ENCODE data around the gene ITIH4.

ITIH4 gene

DNA sequence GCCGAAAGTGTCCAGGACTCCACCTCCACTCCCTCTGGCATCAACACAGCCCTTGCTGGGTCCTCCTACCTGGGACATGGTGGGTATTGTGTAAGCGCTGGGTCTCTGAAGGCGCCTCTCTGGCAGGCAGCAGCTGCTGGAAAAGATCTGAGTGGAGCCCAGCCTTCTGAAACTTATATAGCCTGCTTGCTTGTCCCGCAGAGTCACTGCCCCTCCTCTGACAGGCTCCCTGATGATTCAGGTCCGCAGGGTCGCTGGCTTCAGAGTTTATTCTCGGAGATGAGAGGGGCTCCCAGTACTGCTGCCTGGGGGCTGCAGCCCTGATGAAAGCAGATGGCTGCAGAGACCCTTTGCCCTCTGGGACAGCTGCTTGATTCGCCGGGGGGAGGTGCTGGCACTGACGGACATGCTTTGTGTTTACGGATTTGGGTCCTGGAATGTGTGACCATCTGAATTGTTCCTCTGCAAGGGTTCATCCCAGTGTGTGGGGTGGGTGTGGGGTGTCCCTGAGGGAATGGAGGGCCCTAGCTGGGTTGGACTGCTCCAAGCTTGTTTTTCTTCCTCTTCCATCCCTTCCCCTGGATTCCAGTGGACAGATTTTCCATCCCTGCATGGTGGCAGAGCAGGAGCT is 4.5 kb upstream of the ITIH4 start, which contains the start of gene MUSTN1:
MUSTN1 (minus strand) TSS at position 149 of the 631 bp plus-strand sequence; CDS start at position 78, 71 bp downstream.
- DNase-seq (ENCODE audit: low read depth in 1 of 2, low spot score in 1 of 2): no peak

DNA sequence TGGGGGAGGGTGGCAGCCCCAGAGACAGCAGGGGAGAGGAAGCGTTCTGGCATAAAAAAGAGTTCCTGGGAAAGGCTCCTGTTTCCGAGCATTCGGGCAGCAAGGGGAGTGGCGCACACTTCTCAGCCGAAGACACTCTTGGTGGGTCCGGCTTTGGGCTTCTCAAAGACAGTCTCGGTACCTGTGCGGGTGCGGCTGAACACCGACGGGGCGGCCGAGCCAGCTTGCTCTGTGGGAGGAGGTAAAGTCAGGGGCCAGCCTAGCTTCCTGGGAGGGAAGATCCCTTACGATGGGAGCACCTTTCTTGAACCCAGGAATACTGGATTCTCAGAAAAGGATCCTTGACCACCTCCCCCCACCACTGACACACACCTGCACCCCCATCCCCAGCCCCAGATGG is 2.7 kb upstream of the ITIH4 start:
- no peak for DNase-seq (ENCODE audit: low read depth in 1 of 2, low spot score in 1 of 2)

- DNase-seq (ENCODE audit: low read depth in 1 of 2, low spot score in 1 of 2): no peak
Measured at GRCh38 chr3:52831500-52832301, 1.2 kb upstream of the ITIH4 start.

GRCh38 chr3:52829906-52830463 is 487 bp downstream of the ITIH4 start:
- DNase-seq (ENCODE audit: low read depth in 1 of 2, low spot score in 1 of 2): no peak

- DNase-seq (ENCODE audit: low read depth in 1 of 2, low spot score in 1 of 2): no peak
Measured at GRCh38 chr3:52829482-52829881, 990 bp downstream of the ITIH4 start.

DNA sequence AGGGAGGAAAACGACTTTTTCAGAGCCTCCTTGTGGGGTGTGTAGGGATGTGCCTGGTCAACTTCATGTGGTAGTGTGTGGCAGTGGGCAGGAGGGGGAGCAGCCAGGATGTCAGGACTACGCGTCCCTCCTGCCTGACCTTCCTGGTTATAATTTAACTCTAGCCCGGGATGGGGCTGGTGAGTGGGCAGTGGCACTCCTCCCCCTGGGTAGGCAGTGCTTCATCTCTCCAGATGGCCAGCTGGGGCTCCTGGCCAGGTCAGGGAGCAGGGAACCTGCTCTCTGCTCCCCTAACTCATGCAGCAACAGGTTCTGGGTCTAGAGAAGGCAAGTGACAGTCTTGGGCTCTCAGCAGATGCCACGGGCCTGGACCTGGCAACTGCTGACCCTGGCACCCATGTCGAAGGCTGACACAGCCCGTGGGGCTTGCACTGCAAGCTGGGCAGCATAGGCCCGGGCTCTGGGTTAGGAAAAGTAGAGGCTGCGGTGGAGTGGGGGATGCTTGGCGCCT is 2.6 kb downstream of the ITIH4 start:
- DNase-seq (ENCODE audit: low read depth in 1 of 2, low spot score in 1 of 2): no peak

DNA sequence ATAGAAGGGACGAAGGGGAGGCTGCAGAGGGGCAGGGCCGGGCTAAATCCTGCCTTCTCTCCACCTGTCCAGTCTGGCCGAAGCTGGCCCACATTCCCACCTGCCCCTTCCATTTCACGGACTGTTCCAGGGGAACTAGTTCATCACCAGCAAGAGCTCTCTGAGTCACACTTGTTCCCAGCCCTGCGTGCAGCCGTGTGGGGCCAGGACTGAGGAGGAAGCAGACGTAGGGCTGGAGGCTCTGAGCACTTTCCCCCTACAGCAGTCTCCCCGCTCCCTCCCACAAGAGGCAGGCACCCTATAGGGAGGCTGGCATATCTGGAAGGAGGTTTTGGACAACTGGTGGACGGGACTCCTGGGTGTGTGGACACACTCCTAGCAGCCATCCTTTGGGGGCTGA is 3.0 kb downstream of the ITIH4 start:
- DNase-seq (ENCODE audit: low read depth in 1 of 2, low spot score in 1 of 2): no peak

DNA sequence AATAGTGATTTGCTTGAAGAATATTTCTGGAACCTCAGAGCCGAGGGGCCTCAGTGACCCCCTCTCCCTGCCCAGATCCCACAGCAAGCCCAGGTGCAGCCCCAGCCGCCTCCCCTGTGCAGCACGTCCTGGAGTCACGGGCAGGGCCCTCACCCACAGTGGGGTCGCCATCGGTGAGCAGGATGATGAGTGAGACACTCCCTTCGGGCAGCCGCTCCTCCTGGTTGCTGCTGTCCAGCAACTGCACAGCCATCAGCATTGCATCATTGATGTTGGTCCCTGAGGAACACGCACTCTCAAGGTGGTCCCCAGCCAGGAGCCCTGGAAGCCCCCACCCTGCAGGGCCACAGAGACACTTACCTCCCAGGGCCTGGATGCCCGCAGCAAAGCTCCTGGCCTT is 6.4 kb downstream of the ITIH4 start:
- no peak for DNase-seq (ENCODE audit: low read depth in 1 of 2, low spot score in 1 of 2)

GRCh38 chr3:52822363-52822762 is 8.1 kb downstream of the ITIH4 start:
- no peak for DNase-seq (ENCODE audit: low read depth in 1 of 2, low spot score in 1 of 2)

DNA sequence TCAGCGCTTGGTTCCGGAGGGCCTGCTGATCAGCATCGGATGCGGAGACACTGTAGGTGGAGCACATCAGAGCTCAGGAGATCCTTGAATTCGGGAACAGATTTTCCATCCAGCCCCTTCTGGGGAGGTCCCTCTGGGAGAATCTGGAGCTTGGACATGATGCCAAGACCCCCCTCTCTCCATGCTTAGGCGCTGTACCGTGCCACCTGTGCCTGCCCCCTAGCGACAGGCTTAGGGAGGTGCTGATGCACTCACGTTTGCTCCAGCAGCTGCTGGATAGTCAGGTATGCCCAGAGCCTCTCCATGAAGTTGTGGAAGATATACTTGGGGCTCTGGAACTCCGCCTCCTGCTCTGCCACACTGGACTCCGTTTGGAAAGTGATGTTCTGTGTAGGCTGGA is 9.7 kb downstream of the ITIH4 start:
- DNase-seq (ENCODE audit: low read depth in 1 of 2, low spot score in 1 of 2): peak in 1 of 2 donors; percentile 2

- no peak for DNase-seq (ENCODE audit: low read depth in 1 of 2, low spot score in 1 of 2)
Measured at GRCh38 chr3:52819936-52820335, 10.5 kb downstream of the ITIH4 start.

DNA sequence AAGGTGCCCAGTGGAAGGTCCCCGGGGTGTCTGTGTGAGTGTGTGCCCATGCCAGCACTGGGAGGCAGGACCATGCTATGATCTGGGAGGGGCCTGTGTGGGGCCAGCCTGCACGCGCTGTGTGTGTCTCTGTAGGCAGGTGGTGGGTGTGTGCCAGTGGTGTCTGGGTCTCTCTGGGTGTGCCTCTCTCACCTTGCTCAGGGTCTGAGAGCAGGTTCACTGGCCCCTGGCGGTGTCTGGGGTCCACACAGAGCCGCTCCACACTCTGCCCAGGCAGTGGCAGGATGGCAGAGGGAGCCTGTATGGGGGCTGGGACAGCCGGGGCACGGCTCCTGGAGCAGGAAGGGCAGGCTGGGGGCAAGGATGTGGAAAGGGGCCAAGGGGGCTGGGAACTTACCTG is 12.6 kb downstream of the ITIH4 start:
- no peak for DNase-seq (ENCODE audit: low read depth in 1 of 2, low spot score in 1 of 2)

DNA sequence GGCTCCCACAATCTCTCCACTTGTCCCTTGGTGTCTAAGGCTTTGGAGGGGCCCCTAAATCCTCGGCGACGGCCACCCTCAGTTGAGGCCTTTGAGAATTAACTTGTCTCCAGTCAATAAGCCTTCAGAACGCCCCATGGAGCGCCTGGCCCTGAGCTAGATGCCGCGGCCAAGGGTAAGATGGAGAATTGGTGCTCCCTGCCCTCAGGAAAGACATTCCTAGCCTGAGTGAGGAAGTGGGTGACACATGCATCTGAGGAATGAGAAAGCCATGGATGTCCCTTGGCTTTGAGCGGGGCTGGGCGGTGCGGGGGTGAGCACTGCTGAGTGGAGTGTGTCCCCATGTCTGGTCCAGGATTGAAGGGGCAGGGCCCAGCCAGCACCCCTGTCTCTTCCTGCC is 13.3 kb downstream of the ITIH4 start:
- no peak for DNase-seq (ENCODE audit: low read depth in 1 of 2, low spot score in 1 of 2)

GRCh38 chr3:52816654-52817053 is 13.8 kb downstream of the ITIH4 start:
- DNase-seq (ENCODE audit: low read depth in 1 of 2, low spot score in 1 of 2): no peak

- DNase-seq (ENCODE audit: low read depth in 1 of 2, low spot score in 1 of 2): no peak
Measured at GRCh38 chr3:52816199-52816598, 14.3 kb downstream of the ITIH4 start.

GRCh38 chr3:52813810-52814209 is 16.7 kb downstream of the ITIH4 start:
- DNase-seq (ENCODE audit: low read depth in 1 of 2, low spot score in 1 of 2): no peak

- no peak for DNase-seq (ENCODE audit: low read depth in 1 of 2, low spot score in 1 of 2)
Measured at GRCh38 chr3:52811452-52812011, 18.9 kb downstream of the ITIH4 start.

GRCh38 chr3:52810923-52811322 is 19.5 kb downstream of the ITIH4 start:
- DNase-seq (ENCODE audit: low read depth in 1 of 2, low spot score in 1 of 2): no peak

DNA sequence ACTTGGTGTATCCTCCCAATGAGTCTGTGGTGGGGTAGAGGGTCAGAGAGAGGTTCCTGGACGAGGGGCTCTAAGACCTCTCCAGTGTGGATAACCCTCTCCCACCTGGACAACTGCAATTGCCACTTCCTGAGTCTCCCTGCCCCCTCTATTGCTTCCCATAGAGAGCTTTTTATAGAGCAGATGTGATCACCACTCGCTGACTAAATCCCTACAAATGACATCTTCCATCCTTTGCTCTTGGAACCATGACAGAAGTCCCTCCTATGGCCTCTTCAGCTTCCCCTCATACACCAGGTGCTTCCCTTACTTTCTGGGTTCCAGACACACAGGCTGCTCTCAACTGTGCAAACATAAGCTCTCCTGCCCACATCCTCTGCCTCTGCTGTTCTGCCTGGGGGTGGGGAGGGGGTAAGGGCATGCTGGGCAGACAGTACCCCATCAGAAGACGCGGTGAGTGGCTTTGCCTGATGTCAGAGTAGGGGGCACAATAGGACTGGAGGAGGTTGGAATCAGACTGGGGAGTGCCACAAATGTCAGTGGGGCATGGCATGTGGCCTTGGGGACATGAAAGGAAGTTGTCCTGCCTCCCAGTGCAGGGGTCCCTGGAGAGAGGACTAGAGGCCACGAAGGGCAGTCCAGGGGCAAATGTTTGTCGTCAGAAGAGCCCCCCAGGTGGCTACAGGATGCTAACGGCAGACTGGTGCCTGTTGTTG is 20.7 kb downstream of the ITIH4 start:
- no peak for DNase-seq (ENCODE audit: low read depth in 1 of 2, low spot score in 1 of 2)

- no peak for DNase-seq (ENCODE audit: low read depth in 1 of 2, low spot score in 1 of 2)
Measured at GRCh38 chr3:52809149-52809548, 21.3 kb downstream of the ITIH4 start.
